NK-92 (cell line): ENCODE measurements around the gene JPH2.

ENCODE experiments used
- DNase-seq: peaks from one replicate; lab custom pipeline; 2025; ENCODE audit not compliant: unreplicated experiment; lab: John Stamatoyannopoulos, UW

Gene JPH2

GRCh38 chr20:44104798-44105517, 82.0 kb downstream of the JPH2 start:
- DNase-seq = no peak

DNA sequence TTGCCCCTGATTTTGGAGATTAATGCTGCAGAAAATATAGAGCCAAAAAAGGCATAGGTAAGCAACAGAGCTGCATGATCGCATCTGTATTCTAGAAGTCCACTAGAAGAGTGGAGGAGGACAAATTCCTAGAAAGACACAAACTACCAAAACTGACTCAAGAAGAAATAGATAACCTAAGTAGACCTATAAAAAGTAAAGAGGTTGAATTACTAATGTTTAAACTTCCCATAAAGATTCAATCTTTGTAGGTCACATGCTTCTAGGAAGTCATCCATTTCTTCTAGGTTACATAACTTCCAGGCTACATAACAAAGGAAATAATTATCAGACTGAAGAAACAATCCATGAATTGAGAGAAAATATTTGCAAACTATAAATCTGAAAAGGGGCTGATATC, 84.4 kb downstream of the JPH2 start:
- no peak for DNase-seq

- no peak for DNase-seq
These were observed 87.2 kb downstream of the JPH2 start for GRCh38 chr20:44099832-44100231.

DNA sequence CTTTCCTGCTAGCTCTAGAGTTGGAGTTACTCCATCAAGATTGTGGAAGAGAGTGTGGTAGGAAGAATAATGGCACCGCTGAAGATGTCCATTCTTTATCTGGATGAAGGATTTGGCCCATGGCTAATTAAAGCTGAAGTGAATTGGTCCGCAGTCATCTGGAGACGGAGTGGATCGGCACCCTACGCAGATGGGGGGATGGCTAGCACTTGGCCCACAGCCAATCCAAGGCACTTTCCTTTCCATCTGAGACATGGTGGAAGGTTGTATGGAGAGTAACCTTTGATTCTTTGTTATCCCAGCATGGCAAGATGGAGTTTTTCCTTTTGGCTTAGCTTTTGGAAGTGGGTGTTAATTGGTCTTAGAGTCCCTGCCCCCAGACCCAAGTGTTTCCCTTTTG, 88.3 kb downstream of the JPH2 start:
- DNase-seq = no peak

DNA sequence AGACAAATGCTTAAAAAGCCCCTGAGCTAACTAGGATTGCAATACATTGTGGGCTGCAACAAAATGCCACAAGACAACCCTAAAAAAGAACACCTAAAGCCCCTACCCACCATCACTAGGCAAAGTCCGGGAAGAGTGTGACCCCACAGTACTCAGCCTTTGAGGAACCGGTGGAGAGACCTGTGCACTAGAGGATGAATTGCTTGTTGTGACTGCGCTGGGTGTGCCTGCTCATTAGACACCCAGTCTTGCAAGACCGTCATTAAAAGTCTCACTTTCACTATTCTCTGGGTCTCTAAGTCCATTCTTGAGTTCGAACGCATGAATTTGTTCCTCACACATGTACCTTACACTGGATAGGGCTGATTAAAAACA, 88.7 kb downstream of the JPH2 start:
- no peak for DNase-seq

DNA sequence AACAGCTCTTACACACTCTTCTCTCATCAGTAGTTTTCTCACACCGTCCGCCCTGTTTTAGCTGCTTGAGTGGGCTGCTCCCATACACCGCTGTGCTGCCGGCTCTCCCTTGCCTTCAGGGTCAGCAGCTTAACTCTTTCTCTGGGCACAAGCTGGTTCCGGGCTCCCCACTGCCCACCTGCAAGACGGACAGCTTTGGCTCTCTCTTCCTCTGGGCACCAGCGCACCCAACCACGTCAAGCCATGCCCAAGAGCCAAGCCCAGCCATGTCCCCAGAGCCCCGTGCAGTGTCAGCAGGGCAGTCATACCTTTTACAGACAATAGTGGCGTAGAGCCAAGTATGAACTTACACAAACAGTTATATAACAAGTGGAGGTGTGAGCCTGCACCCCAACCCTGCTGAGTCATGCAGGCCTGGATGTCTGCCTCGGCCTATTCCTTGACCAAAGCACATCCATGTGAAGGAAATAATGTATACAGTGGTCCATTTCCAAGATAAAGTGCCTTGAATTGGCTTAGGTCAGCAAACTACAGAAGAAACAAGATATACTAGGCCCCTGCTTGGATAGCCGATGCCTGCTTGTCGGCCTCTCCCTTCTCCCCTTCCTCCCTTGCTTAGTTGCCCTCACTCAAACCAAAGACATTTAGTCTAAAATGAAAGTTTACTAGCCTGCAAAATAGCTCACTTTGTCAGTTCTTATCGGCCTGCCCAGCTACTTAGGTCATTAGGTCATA, 89.3 kb downstream of the JPH2 start:
- DNase-seq = no peak

DNA sequence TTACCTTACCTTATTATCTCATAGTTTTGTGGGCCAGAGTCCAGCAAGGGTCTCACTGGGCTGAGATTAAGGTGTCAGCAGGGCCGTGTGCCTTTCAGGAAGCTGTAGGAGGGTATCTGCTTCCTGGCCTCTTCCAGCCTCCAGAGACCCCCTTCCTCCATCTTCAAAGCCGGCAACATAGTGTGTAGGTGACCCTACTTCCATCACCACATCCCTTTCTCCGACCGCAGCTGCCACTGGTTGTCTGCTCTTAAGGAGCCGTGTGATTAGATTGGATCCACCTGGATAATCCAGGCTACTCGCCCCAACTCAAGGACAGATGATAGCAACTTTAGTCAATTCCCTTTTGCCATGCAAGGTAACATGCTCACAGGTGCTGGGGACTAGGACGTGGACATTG, 91.2 kb downstream of the JPH2 start:
- no peak for DNase-seq

- DNase-seq = no peak
These were observed 93.8 kb downstream of the JPH2 start for GRCh38 chr20:44093249-44093582.

- DNase-seq = no peak
These were observed 94.3 kb downstream of the JPH2 start for GRCh38 chr20:44092551-44093248.

DNA sequence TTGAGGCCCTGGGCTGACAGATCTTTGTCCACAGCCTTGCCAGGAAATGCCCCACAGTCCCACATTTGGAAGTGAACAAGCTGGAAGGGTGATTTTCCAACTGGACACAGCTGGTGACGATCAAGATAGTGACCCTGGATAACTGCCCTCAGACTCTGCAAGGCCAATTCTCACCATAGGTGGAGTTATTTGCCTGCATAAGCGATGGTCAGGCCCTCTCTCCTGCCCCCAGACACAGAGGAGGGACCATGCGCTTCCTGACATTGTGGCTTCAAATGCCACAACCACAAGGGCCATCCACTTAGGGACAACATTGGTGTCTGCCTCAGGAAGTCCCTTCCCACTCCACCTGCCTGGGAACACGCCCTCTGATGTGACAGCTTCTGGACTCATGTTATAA, 96.0 kb downstream of the JPH2 start:
- DNase-seq = no peak

DNA sequence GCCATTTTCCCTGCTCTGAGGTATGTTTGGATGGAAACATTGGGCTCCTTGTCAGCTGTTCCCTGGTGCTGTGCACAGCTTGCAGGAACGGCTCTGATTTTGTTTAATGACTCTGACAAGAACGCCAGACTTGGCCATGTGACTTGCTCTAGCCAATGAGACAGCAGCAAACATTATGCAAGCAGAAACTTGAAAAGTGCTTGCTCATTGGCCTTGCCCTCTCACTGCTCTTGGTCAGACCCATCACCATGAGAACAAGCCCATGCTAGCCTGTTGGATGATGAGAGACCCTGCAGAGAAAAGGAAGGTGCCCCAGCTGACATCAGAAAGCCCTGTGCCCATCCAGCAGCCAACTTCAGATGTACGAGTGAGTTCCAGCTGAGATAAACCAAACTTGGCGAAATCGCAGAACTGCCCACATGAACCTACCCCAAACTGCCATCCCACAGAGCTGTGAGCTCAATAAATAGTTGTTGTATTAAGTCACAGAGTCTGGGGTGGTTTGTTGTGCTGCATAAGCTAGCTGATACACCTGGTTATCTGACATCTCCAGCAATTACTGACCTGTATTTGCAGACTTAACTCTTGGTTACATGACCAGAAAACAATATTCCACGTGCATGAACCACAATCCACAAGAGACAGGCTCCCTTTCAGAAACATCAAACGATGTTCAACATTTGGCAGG, 96.9 kb downstream of the JPH2 start:
- no peak for DNase-seq

GRCh38 chr20:44087857-44088120, 99.2 kb downstream of the JPH2 start:
- no peak for DNase-seq

DNA sequence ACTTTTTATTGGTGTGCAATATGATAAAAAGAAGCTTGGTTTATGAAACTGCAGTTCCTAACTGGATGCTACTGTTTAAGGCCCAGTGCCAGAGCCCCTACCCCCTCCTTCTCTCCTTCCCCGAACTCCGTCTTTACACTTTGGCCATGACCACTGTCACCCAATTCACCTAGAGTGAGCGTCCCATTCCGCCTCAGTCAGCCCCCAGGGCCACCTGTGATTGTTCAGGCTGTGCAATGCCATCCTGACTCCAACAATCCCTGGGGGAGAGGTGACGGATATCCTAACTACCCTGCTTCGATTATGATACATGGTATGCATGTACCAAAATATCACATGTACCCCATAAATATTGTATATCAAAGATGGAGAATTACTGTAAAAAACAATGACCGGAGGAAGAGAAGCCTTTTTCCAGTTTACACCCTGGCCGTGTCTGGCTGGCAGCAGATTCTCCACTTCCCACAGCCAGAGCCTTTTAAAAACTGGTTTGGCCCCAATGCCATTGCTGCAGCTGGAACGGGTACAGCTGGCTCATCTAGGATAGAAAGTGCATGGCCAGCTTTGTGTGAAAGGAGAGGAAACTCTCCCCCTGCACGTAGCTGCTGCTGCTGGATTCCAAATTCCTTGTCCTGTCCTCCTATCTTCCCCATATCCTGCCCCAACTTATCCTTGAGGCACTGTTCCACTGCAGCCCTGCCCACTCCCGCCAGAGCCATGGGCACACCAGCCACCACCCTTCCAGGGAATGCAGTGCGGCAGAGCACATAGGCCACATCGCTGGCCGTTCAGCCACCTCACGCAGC, 99.7 kb downstream of the JPH2 start:
- DNase-seq = no peak

DNA sequence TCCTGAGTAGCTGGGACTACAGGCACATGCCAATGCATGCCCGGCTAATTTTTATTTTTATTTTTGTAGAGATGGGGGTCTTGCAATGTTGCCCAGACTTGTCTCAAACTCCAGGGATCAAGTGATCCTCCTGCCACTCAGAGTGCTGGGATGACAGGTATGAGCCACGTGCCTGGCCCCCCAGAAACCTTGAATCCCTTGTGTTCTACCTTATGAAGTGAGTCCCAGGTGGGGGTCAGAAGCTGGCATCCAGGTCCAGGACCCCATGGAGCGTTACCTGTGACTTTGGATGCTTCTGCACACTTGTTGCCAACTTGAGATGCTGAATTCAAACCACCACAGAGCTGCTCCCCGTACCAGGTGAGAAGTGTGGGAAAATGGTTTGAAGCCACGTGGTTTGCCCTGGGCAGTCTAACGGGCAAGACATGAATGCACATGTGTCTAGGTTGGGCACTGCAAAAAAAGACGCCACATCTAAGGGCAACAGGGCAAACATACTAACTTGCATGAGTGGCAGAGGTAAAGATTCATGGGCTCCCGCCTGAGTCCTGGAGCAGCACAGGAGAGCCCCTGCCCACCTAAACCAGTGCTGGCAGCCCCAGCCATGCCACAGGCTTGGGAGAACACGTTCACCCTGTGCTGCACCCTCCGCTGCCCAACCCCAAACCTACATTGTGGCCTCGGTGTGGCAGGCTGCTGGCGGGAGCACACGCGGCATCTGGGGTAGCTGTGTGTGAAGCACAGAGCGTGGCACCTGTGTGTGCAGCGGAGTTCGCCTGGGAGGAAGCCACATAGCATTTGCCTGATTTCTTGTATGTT, 101.2 kb downstream of the JPH2 start:
- DNase-seq = no peak

- DNase-seq = no peak
These were observed 102.1 kb downstream of the JPH2 start for GRCh38 chr20:44084891-44085290.

DNA sequence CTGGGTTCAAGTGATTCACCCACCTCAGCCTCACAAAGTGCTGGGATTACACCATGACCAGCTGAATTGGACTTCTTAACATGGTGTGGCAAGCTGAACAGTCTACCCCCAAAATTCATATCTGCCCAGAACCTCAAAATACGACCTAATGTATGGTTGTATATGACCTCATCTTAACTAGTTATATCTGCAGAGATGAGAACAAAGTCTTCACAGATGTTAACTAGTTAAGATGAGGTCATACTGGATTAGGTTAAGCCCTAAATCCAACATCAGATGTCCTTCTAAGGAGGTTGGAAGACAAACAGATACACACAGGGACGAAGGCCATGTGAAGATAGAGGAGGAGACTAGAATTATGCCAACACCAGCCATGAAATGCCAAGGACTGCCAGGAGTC, 102.5 kb downstream of the JPH2 start:
- DNase-seq = no peak

GRCh38 chr20:44083220-44083933, 103.6 kb downstream of the JPH2 start:
- no peak for DNase-seq

DNA sequence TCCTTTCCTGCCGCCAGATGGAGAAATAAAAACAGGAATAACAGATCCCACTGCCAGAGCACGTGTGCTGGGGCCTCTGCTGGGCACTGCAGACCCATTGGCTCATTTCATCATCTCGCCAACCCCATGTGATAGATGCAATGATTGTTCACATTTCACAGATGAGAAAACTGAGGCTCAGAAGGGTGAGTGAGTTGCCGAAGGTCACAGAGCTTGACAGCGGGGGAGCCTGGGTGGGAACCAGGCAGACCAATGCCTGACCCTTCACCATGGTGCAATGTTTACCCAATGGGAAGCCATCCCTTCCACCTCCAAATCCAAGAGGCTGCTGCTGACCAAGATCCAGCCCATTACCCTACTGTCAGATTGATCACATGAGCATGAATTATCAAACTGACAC, 105.1 kb downstream of the JPH2 start:
- no peak for DNase-seq

GRCh38 chr20:44081476-44081875, 105.5 kb downstream of the JPH2 start:
- no peak for DNase-seq
